NCI-H2107 (cell line): Measurements from ENCODE around the gene NPFFR2.
"Not testable (repeated sequence)": the region's sequence is repeated elsewhere in the genome, so short reads cannot be mapped to it uniquely, and the experiment has no call there.

Experiments
- DNase-seq: peaks from one replicate; lab custom pipeline; 2025; lab: John Stamatoyannopoulos, UW

Gene NPFFR2

GRCh38 chr4:72112514-72113156 lies 80.8 kb downstream of the NPFFR2 start:
- DNase-seq, result no peak

DNA sequence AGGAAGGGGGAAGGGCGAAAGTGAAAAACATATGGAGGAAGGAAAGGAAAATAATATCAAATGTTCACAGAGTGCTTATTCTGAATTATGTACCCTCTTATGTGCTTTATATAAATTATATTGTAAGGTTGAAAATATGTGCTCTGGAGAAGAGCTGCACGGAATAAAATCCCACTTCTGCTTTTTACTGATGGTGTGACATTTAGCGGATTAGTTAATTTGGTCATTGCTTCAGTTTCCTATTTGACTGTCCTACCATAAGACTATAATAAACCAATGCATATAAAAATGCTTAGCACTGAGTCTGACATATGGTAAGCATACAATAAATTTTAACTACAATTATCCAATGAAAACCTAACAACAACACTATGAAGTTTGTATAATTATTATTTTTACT lies 86.2 kb downstream of the NPFFR2 start:
- DNase-seq, result no peak

- no peak for DNase-seq
Observed at GRCh38 chr4:72119946-72120345, 88.1 kb downstream of the NPFFR2 start.

DNA sequence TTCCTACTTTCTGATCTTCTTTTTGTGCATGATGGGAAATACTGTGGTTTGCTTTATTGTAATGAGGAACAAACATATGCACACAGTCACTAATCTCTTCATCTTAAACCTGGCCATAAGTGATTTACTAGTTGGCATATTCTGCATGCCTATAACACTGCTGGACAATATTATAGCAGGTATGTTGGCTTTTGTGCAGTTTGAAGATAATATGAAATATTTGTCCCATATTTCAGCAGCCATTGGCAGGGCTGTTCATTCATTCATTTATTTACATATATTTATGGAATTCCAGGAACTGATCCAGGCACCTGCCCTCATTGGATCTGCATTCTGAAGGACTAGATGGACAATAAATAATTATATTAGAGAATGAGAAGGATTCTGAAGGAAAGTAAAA lies 96.9 kb downstream of the NPFFR2 start:
- no peak for DNase-seq

GRCh38 chr4:72136429-72136828 lies 104.6 kb downstream of the NPFFR2 start:
- DNase-seq, result no peak

- not testable (repeated sequence) for DNase-seq
Observed at GRCh38 chr4:72139997-72140396, 108.2 kb downstream of the NPFFR2 start.

DNA sequence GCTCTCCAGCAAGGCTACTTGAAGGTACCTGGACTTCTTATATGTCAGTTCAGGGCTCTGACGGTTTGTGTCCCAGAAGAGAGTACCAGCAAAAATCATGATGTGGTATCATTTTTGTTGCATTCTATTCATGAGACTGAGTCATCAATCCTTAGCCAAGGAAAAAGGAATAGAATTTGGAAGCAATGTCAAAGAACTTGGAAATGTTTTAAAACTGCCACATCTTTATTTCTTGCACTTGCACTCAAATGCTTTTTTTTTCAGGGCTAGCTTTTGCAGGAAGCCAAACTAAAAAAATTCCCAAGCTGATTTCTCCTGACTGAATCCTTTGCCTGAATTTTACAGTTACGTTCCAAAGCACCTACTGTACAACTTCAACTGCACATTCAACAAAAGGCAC lies 112.4 kb downstream of the NPFFR2 start:
- no peak for DNase-seq

- no peak for DNase-seq
Observed at GRCh38 chr4:72152731-72153130, 120.9 kb downstream of the NPFFR2 start.

DNA sequence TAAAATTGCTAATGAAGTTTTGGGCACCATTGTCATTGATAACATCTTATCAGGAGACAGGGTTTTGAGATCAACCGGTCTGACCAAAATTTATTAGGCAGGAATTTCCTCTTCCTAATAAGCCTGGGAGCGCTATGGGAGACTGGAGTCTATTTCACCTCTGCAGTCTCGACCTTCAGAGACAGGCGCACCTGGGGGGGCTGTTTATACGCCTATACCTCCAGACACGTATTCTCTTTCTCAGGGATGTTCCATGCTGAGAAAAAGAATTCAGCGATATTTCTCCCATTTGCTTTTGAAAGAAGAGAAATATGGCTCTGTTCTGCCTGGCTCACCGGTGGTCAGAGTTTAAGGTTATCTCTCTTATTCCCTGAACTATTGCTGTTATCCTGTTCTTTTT lies 121.8 kb downstream of the NPFFR2 start:
- DNase-seq, result not testable (repeated sequence)

GRCh38 chr4:72169285-72169684 lies 137.5 kb downstream of the NPFFR2 start:
- not testable (repeated sequence) for DNase-seq

- no peak for DNase-seq
Observed at GRCh38 chr4:72169861-72170260, 138.1 kb downstream of the NPFFR2 start.

DNA sequence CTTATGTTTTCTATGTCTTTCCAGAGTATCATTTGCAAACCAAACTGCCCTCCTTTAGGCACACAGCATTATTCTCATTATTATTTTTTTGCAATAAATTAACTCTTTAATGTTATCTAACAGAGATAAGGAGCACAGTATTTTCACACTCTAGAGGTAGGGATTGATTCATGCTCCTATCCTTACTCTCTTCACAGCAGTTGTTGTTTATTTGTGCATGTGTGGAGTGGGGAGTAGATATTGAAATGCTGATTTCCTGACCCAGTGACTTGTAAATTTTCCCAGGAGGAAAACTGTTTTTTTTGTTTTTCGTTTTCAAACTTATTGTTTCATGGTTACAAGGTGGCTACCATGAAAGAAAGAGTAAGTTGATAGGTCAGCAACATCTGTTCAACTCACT lies 140.0 kb downstream of the NPFFR2 start:
- no peak for DNase-seq

DNA sequence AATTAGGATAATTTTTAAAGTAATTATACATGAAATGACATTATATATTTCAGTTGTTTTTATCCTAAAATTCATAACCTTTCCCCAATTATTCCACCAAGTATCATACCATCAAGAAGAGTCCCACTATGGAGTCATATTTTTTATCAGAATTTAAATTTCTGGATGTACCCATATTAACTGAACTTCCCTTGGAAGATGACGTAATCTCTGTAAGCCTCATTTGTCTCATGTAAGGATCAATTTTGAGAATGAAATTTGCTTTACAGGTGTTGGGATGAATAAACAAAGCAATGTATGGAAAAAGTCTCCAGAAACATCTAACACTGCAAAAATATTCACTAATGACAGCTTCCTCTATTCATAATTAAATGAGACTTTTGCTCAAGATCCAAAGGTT lies 147.5 kb downstream of the NPFFR2 start:
- DNase-seq, result no peak

DNA sequence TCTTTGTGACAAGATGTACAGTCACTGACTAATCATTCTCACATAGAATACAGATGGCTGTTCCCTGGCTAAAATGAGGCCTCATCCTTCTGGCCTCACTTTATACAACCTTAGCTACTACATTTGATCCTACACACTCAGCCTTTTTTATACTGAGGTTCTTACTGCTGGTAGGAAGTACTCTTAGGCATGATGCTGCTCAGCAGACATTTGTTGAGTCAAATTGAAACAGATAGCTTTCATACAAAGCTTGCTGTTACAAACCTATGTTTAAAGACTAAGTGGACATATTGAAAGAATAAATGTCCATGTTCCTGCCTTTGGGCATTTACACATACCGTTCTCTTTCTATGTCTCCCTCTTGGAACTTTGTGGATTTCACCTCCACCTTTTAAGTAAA lies 154.9 kb downstream of the NPFFR2 start:
- DNase-seq, result no peak

GRCh38 chr4:72194046-72194445 lies 162.2 kb downstream of the NPFFR2 start:
- DNase-seq, result no peak

DNA sequence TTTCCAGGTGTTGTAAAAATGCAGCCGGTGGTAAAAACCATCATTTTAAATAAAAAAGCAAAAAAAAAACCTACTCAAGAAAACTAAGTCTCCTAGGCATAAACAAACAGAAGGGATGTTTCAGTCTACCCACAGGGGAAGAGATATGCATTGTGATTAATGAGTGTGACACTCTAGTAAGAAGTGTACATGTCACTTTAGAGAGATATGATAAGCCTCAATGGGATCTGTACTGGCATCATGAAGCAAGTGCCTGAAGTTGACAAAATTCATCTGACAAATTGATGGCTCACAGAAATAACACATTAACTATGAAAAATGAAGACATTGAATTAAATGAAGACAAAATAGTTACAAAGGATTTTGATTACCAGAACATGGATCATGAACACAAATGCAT lies 162.7 kb downstream of the NPFFR2 start:
- no peak for DNase-seq
